ENCODE results near the gene FOCAD.
"Not testable (repeated sequence)": the region's sequence is repeated elsewhere in the genome, so short reads cannot be mapped to it uniquely, and the experiment has no call there.

The FOCAD gene

DNA sequence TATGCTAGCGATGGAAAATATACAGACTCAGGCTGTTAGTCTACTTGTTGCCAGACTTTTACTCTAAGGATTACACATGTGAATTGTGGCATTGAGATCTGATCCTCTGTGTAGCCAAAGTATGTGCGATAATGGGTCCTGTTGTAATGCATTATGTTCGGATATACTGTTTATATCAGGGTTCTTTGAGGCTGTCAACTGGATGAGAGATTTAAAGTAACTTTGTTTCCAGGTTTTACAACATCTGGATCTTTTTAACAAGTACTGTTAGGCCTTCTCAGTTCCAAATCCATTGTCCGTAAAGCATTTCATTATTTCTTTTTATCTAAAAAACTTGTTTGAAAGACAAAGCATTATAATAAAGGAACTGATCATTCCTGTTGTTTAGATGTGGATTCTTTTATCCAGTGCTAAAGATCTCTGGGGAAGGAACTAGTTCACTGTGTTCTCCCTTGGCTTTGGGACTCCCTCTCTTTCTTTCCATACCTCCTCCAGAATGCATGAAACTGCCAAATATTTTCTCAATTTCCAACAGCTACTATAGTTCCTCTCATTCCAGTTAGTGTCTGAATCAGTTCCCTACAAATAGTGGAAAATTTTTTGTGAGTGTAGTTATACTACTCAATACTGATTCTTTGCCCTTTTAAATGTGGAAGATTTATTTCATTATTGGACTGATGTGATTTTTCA, 278.6 kb downstream of the FOCAD start:
- Histone ChIP-seq H3K4me1 (ENCODE audit: low read length) (no peaks in the 10 kb centered on the region), H4K20me1 (ENCODE audit: insufficient read depth, low read length) (no peaks in the 10 kb centered on the region), H3F3A (ENCODE audit: insufficient read depth, low read length) (no peaks in the 10 kb centered on the region), H3K9me3 (replicated peaks; ENCODE audit: insufficient read depth, low read length) (no peaks in the 10 kb centered on the region), H3K79me2 (ENCODE audit: low read length) (no peaks in the 10 kb centered on the region), H3K36me3 (replicated peaks; ENCODE audit: insufficient read depth, low read length) (no peaks in the 10 kb centered on the region), H3K4me3 (ENCODE audit: low read length) (no peak overlapping the region), H2AFZ (ENCODE audit: low read length) (no peak overlapping the region), H3K4me2 (ENCODE audit: low read depth, low read length) (no peak overlapping the region), H3K9ac (ENCODE audit: low read length) (no peak overlapping the region), H3K27me3 (replicated peaks; ENCODE audit: insufficient read depth, low read length) (no peaks in the 10 kb centered on the region), H3K27ac (ENCODE audit: low read length) (no peak overlapping the region), H3K9me2 (replicated peaks; ENCODE audit: insufficient read depth, low read length) (no peaks in the 10 kb centered on the region)
- DNase-seq = no peak
- TF ChIP-seq EZH2phosphoT487 (IDR thresholded peaks at IDR 0.05; ENCODE audit: low read length) = no peak
- TF ChIP-seq, protein P1, sequence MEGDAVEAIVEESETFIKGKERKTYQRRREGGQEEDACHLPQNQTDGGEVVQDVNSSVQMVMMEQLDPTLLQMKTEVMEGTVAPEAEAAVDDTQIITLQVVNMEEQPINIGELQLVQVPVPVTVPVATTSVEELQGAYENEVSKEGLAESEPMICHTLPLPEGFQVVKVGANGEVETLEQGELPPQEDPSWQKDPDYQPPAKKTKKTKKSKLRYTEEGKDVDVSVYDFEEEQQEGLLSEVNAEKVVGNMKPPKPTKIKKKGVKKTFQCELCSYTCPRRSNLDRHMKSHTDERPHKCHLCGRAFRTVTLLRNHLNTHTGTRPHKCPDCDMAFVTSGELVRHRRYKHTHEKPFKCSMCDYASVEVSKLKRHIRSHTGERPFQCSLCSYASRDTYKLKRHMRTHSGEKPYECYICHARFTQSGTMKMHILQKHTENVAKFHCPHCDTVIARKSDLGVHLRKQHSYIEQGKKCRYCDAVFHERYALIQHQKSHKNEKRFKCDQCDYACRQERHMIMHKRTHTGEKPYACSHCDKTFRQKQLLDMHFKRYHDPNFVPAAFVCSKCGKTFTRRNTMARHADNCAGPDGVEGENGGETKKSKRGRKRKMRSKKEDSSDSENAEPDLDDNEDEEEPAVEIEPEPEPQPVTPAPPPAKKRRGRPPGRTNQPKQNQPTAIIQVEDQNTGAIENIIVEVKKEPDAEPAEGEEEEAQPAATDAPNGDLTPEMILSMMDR (IDR thresholded peaks at IDR 0.05; ENCODE audit: low read length) = no peak
- no peak for TF ChIP-seq EZH2 (optimal IDR thresholded peaks at IDR 0.05; ENCODE audit: low read depth, low read length)

GRCh38 chr9:20972684-20973083, 288.6 kb downstream of the FOCAD start:
- TF ChIP-seq, protein P1 (IDR thresholded peaks at IDR 0.05; ENCODE audit: low read length) = no peak
- no peak for TF ChIP-seq EZH2phosphoT487 (IDR thresholded peaks at IDR 0.05; ENCODE audit: low read length)
- no peak for TF ChIP-seq EZH2 (optimal IDR thresholded peaks at IDR 0.05; ENCODE audit: low read depth, low read length)
- H3K9me2 ChIP-seq (replicated peaks; ENCODE audit: insufficient read depth, low read length) = no peaks in the 10 kb centered on the region
- DNase-seq = no peak
- H3K4me3 ChIP-seq (ENCODE audit: low read length) = no peak overlapping the region
- no peaks in the 10 kb centered on the region for H3K36me3 ChIP-seq (replicated peaks; ENCODE audit: insufficient read depth, low read length)
- H3K4me1 ChIP-seq (ENCODE audit: low read length) = no peaks in the 10 kb centered on the region
- H3K27me3 ChIP-seq (replicated peaks; ENCODE audit: insufficient read depth, low read length) = no peaks in the 10 kb centered on the region
- no peak overlapping the region for H3K4me2 ChIP-seq (ENCODE audit: low read depth, low read length)
- no peaks in the 10 kb centered on the region for H4K20me1 ChIP-seq (ENCODE audit: insufficient read depth, low read length)
- no peaks in the 10 kb centered on the region for H3K9me3 ChIP-seq (replicated peaks; ENCODE audit: insufficient read depth, low read length)
- H3K79me2 ChIP-seq (ENCODE audit: low read length) = no peaks in the 10 kb centered on the region
- H3K27ac ChIP-seq (ENCODE audit: low read length) = no peak overlapping the region
- no peak overlapping the region for H2AFZ ChIP-seq (ENCODE audit: low read length)
- no peaks in the 10 kb centered on the region for H3F3A ChIP-seq (ENCODE audit: insufficient read depth, low read length)
- no peak overlapping the region for H3K9ac ChIP-seq (ENCODE audit: low read length)

DNA sequence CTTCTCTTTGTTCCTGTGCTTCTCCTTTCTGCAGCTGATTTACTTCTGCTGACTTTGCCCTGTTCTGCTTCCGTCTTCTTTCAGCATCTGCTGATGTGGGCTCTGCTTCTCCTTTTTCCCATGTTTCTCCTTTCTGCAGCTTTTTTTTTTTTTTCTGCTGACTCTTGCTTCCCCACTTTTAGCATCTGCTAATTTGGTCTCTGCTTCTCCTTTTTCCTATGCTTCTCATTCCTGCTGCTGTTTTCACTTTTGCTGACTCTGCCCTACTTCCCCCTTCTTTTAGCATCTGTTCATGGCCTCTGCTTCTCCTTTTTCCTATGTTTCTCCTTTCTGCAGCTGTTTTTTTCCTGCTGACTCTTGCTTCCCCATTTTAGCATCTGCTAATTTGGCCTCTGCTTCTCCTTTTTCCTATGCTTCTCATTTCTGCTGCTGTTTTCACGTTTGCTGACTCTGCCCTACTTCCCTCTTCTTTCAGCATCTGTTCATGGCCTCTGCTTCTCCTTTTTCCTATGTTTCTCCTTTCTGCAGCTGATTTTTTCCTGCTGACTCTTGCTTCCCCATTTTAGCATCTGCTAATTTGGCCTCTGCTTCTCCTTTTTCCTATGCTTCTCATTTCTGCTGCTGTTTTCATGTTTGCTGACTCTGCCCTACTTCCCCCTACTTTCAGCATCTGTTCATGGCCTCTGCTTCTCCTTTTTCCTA, 289.3 kb downstream of the FOCAD start:
- not testable (repeated sequence) for H3K79me2 ChIP-seq (ENCODE audit: low read length); H3K9me3 ChIP-seq (replicated peaks; ENCODE audit: insufficient read depth, low read length); H4K20me1 ChIP-seq (ENCODE audit: insufficient read depth, low read length); H3K27me3 ChIP-seq (replicated peaks; ENCODE audit: insufficient read depth, low read length); H3K27ac ChIP-seq (ENCODE audit: low read length); H3K4me1 ChIP-seq (ENCODE audit: low read length); H3K9ac ChIP-seq (ENCODE audit: low read length); H3K9me2 ChIP-seq (replicated peaks; ENCODE audit: insufficient read depth, low read length); DNase-seq; H3K4me2 ChIP-seq (ENCODE audit: low read depth, low read length); H3F3A ChIP-seq (ENCODE audit: insufficient read depth, low read length); H3K4me3 ChIP-seq (ENCODE audit: low read length); H2AFZ ChIP-seq (ENCODE audit: low read length); H3K36me3 ChIP-seq (replicated peaks; ENCODE audit: insufficient read depth, low read length)

DNA sequence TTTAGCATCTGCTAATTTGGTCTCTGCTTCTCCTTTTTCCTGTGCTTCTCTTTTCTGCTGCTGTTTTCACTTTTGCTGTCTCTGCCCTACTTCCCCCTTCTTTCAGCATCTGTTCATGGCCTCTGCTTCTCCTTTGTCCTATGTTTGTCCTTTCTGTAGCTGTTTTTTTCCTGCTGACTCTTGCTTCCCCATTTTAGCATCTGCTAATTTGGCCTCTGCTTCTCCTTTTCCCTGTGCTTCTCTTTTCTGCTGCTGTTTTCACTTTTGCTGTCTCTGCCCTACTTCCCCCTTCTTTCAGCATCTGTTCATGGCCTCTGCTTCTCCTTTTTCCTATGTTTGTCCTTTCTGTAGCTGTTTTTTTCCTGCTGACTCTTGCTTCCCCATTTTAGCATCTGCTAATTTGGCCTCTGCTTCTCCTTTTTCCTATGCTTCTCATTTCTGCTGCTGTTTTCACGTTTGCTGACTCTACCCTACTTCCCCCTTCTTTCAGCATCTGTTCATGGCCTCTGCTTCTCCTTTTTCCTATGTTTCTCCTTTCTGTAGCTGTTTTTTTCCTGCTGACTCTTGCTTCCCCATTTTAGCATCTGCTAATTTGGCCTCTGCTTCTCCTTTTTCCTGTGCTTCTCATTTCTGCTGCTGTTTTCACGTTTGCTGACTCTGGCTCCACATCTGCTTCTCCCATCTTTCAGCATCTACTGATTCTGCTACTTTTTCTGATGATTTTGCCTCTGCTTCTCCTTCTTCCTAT, 290.3 kb downstream of the FOCAD start:
- H4K20me1 ChIP-seq (ENCODE audit: insufficient read depth, low read length); H3K27me3 ChIP-seq (replicated peaks; ENCODE audit: insufficient read depth, low read length); H3K9me3 ChIP-seq (replicated peaks; ENCODE audit: insufficient read depth, low read length); H3K27ac ChIP-seq (ENCODE audit: low read length); DNase-seq; H3K9ac ChIP-seq (ENCODE audit: low read length); H2AFZ ChIP-seq (ENCODE audit: low read length); H3K9me2 ChIP-seq (replicated peaks; ENCODE audit: insufficient read depth, low read length); H3K4me2 ChIP-seq (ENCODE audit: low read depth, low read length); H3K4me1 ChIP-seq (ENCODE audit: low read length); H3K79me2 ChIP-seq (ENCODE audit: low read length); H3F3A ChIP-seq (ENCODE audit: insufficient read depth, low read length); H3K36me3 ChIP-seq (replicated peaks; ENCODE audit: insufficient read depth, low read length); H3K4me3 ChIP-seq (ENCODE audit: low read length): not testable (repeated sequence)
